HepG2 (cell line): ENCODE data around the gene ARPC5.

Experiments
- CBFB ChIP-seq: sonication (generic); formaldehyde crosslinking; IDR thresholded peaks from 2 replicates; pipeline ENCODE4 v1.4.0; 2020; ENCODE audit warnings: missing genetic modification reagents
- TF ChIP-seq, protein P1 (sequence below): sonication (generic); formaldehyde crosslinking; IDR thresholded peaks from 2 replicates; pipeline ENCODE4 v1.4.0; 2020; ENCODE audit warnings: missing genetic modification reagents

DNA sequence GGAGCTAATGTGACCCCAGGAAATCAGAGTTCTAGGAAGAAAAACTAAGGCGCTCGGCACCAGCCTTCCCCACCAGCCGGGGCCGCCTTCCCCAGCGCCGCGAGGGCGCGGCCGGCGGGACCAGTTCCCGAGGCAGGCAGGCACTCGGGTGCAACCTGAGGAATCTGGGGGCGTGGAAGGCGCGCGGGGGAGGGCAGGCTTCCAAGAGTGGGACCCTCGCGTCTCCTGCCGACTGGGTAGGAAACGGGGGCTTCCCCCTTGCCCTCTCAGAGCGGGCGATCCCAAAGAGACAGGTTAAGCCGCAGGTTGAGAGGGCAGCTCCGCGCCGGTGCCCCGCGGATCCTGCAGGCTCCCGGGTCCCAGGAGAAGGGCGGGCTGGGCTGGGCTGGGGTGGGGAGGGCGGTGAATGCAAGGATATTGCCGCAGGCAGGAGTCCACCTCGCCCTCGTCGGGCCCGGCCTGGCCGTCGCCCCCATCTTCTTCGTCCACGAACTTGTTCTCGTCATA lies 431 bp downstream of the ARPC5 start:
- TF ChIP-seq, protein P1, sequence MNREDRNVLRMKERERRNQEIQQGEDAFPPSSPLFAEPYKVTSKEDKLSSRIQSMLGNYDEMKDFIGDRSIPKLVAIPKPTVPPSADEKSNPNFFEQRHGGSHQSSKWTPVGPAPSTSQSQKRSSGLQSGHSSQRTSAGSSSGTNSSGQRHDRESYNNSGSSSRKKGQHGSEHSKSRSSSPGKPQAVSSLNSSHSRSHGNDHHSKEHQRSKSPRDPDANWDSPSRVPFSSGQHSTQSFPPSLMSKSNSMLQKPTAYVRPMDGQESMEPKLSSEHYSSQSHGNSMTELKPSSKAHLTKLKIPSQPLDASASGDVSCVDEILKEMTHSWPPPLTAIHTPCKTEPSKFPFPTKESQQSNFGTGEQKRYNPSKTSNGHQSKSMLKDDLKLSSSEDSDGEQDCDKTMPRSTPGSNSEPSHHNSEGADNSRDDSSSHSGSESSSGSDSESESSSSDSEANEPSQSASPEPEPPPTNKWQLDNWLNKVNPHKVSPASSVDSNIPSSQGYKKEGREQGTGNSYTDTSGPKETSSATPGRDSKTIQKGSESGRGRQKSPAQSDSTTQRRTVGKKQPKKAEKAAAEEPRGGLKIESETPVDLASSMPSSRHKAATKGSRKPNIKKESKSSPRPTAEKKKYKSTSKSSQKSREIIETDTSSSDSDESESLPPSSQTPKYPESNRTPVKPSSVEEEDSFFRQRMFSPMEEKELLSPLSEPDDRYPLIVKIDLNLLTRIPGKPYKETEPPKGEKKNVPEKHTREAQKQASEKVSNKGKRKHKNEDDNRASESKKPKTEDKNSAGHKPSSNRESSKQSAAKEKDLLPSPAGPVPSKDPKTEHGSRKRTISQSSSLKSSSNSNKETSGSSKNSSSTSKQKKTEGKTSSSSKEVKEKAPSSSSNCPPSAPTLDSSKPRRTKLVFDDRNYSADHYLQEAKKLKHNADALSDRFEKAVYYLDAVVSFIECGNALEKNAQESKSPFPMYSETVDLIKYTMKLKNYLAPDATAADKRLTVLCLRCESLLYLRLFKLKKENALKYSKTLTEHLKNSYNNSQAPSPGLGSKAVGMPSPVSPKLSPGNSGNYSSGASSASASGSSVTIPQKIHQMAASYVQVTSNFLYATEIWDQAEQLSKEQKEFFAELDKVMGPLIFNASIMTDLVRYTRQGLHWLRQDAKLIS, result no peak
- TF ChIP-seq CBFB, result 0 out of 2 replicates have a peak, but pooled peaks have one; percentile 1
